SU-DHL-6 (cell line): Measurements from ENCODE around the gene EML6.

Experiments
- H2AFZ ChIP-seq: fragments of 200-600 bp; sonication (generic); 2 replicates; pipeline ENCODE4 v1.6.1; 2014; ENCODE audit warnings: low read depth, mild to moderate bottlenecking, moderate library complexity, mixed read lengths, antibody characterized with exemption, low read length; ENCODE audit not compliant: severe bottlenecking
- H3F3A ChIP-seq: fragments of 200-600 bp; shearing (Covaris generic); 2 replicates; pipeline ENCODE4 v1.6.0; 2016; ENCODE audit warnings: antibody characterized with exemption, mild to moderate bottlenecking; ENCODE audit not compliant: insufficient read depth
- H3K27ac ChIP-seq: fragments of 200-600 bp; sonication (generic); 2 replicates; pipeline ENCODE4 v1.5.1; 2016; ENCODE audit warnings: low read depth, mild to moderate bottlenecking, low read length, moderate library complexity, mixed read lengths
- H3K27me3 ChIP-seq: fragments of 200-600 bp; sonication (generic), shearing (Covaris generic); 2 replicates; pipeline ENCODE4 v1.6.0; 2014; ENCODE audit warnings: mild to moderate bottlenecking, low read length
- H3K36me3 ChIP-seq: fragments of 200-600 bp; sonication (generic); 2 replicates; pipeline ENCODE4 v1.6.1; 2014; ENCODE audit warnings: mild to moderate bottlenecking, low read length, mixed read lengths
- H3K4me2 ChIP-seq: fragments of 300-600, 200-600 bp; shearing (Covaris generic), sonication (generic); 2 replicates; pipeline ENCODE4 v1.6.0; 2014; ENCODE audit warnings: low read length, low read depth, mild to moderate bottlenecking; ENCODE audit not compliant: poor library complexity, severe bottlenecking
- H3K4me3 ChIP-seq: fragments of 200-600 bp; sonication (generic); 2 replicates; pipeline ENCODE4 v1.5.1; 2014; ENCODE audit warnings: antibody characterized with exemption, low read length, mild to moderate bottlenecking, mixed read lengths; ENCODE audit not compliant: insufficient read depth, poor library complexity, severe bottlenecking
- H3K79me2 ChIP-seq: fragments of 200-600 bp; sonication (generic); 2 replicates; pipeline ENCODE4 v1.6.1; 2014; ENCODE audit warnings: mild to moderate bottlenecking, low read length, moderate library complexity; ENCODE audit not compliant: insufficient read depth
- H3K9ac ChIP-seq: fragments of 200-600 bp; sonication (generic); 2 replicates; pipeline ENCODE4 v1.7.0; 2014; ENCODE audit warnings: mild to moderate bottlenecking, low read length
- H3K9me2 ChIP-seq: fragments of 200-600 bp; sonication (generic); replicated peaks from 2 replicates; pipeline ENCODE4 v1.6.1; 2014; ENCODE audit warnings: low read length; ENCODE audit not compliant: insufficient read depth
- H3K9me3 ChIP-seq: fragments of 200-600 bp; sonication (generic); 2 replicates; pipeline ENCODE4 v1.6.1; 2014; ENCODE audit warnings: low read length, mixed read lengths; ENCODE audit not compliant: insufficient read depth
- H4K20me1 ChIP-seq: fragments of 200-600 bp; sonication (generic); 2 replicates; pipeline ENCODE4 v1.6.1; 2014; ENCODE audit warnings: low read depth, mild to moderate bottlenecking, antibody characterized with exemption, low read length, moderate library complexity, mixed read lengths
- CTCF ChIP-seq: fragments of 200-600 bp; sonication (generic); IDR thresholded peaks from one replicate; pipeline ENCODE4 v1.5.1; 2017; ENCODE audit warnings: antibody characterized with exemption, mild to moderate bottlenecking, low read length, moderate library complexity; ENCODE audit not compliant: insufficient read depth, poor library complexity, severe bottlenecking
- EZH2phosphoT487 ChIP-seq: fragments of 200-600 bp; sonication (generic), shearing (Covaris generic); conservative IDR thresholded peaks from 2 replicates; pipeline ENCODE4 v1.6.1; 2018; ENCODE audit warnings: mild to moderate bottlenecking, antibody characterized with exemption, low read length, moderate library complexity, mixed read lengths

The EML6 gene

GRCh38 chr2:54915101-54915500 is 191.6 kb downstream of the EML6 start:
- TF ChIP-seq CTCF (no peak), EZH2phosphoT487 (no peak)
- H3F3A ChIP-seq, result peaks cover 2% of the 10 kb centered on the region; the same call in 1 of the 2 replicates
- no peak overlapping the region for H3K9ac ChIP-seq
- no peaks in the 10 kb centered on the region for H3K9me3 ChIP-seq
- H3K27me3 ChIP-seq, result no peaks in the 10 kb centered on the region
- no peaks in the 10 kb centered on the region for H3K9me2 ChIP-seq
- no peak overlapping the region for H3K4me2 ChIP-seq
- H3K79me2 ChIP-seq, result no peaks in the 10 kb centered on the region
- no peak overlapping the region for H3K27ac ChIP-seq
- peaks cover 25% of the 10 kb centered on the region for H3K36me3 ChIP-seq
- no peak overlapping the region for H2AFZ ChIP-seq
- no peak overlapping the region for H3K4me3 ChIP-seq
- H4K20me1 ChIP-seq, result no peaks in the 10 kb centered on the region

- no peaks in the 10 kb centered on the region for H3K27me3 ChIP-seq
- H3K36me3 ChIP-seq, result peaks cover 40% of the 10 kb centered on the region
- H3K4me3 ChIP-seq, result no peak overlapping the region
- no peaks in the 10 kb centered on the region for H3K9me2 ChIP-seq
- TF ChIP-seq EZH2phosphoT487 (no peak), CTCF (no peak)
- peaks cover 4% of the 10 kb centered on the region; the same call in 1 of the 2 replicates for H3K9me3 ChIP-seq
- no peak overlapping the region for H3K27ac ChIP-seq
- H3F3A ChIP-seq, result no peaks in the 10 kb centered on the region
- H2AFZ ChIP-seq, result no peak overlapping the region
- no peaks in the 10 kb centered on the region for H3K79me2 ChIP-seq
- H3K4me2 ChIP-seq, result no peak overlapping the region
- no peak overlapping the region for H3K9ac ChIP-seq
- no peaks in the 10 kb centered on the region for H4K20me1 ChIP-seq
Observed at GRCh38 chr2:54916637-54917036, 193.2 kb downstream of the EML6 start.

GRCh38 chr2:54918647-54919280 is 195.3 kb downstream of the EML6 start:
- H3K4me2 ChIP-seq, result no peak overlapping the region
- H3F3A ChIP-seq, result no peaks in the 10 kb centered on the region
- peaks cover 4% of the 10 kb centered on the region; the same call in 1 of the 2 replicates for H3K9me3 ChIP-seq
- H3K36me3 ChIP-seq, result peaks cover 42% of the 10 kb centered on the region
- H3K27me3 ChIP-seq, result no peaks in the 10 kb centered on the region
- no peaks in the 10 kb centered on the region for H3K79me2 ChIP-seq
- TF ChIP-seq EZH2phosphoT487 (no peak), CTCF (no peak)
- H3K27ac ChIP-seq, result no peak overlapping the region
- H4K20me1 ChIP-seq, result no peaks in the 10 kb centered on the region
- H3K4me3 ChIP-seq, result no peak overlapping the region
- H3K9ac ChIP-seq, result no peak overlapping the region
- H3K9me2 ChIP-seq, result no peaks in the 10 kb centered on the region
- no peak overlapping the region for H2AFZ ChIP-seq
